GM23338 (cell line): ENCODE measurements around the gene INCA1.

Experiments used
- CREB1 ChIP-seq: fragments of 250-450 bp; sonication (Bioruptor Pico); IDR thresholded peaks from 2 replicates; pipeline ENCODE4 v1.5.0; 2020; ENCODE audit warnings: low read depth, mild to moderate bottlenecking, moderate library complexity
- CTCF ChIP-seq, 2 experiments: fragments of 200-600 bp in 1 of 2; sonication (generic) in 1 of 2; conservative IDR thresholded peaks; 2 replicates each; pipeline versions ENCODE4 v1.5.1 to v1.6.1; 2016 to 2017; ENCODE audit warnings: antibody characterized with exemption in 2 of 2, low read depth in 2 of 2, mild to moderate bottlenecking in 2 of 2, moderate library complexity in 1 of 2
- ETS1 ChIP-seq: IDR thresholded peaks from 2 replicates; pipeline ENCODE4 v1.6.1; 2016; ENCODE audit warnings: antibody characterized with exemption
- EZH2 ChIP-seq: fragments of 200-600 bp; sonication (generic); IDR thresholded peaks from one replicate; pipeline ENCODE4 v1.8.0; 2017; ENCODE audit warnings: antibody characterized with exemption, mild to moderate bottlenecking, low read depth; ENCODE audit not compliant: unreplicated experiment
- EZH2phosphoT487 ChIP-seq: fragments of 200-600 bp; sonication (generic); IDR thresholded peaks from one replicate; pipeline ENCODE4 v1.8.1; 2018; ENCODE audit warnings: antibody characterized with exemption; ENCODE audit not compliant: unreplicated experiment
- JUNB ChIP-seq: IDR thresholded peaks from one replicate; pipeline ENCODE4 v1.6.1; 2016; ENCODE audit warnings: antibody characterized with exemption; ENCODE audit not compliant: unreplicated experiment
- NANOG ChIP-seq: IDR thresholded peaks from 2 replicates; pipeline ENCODE4 v1.6.1; 2016; ENCODE audit warnings: antibody characterized with exemption, borderline replicate concordance
- POLR2AphosphoS5 ChIP-seq: IDR thresholded peaks from 2 replicates; pipeline ENCODE4 v1.6.1; 2016; ENCODE audit warnings: antibody characterized with exemption, low read depth
- REST ChIP-seq: IDR thresholded peaks from one replicate; pipeline ENCODE4 v1.6.1; 2018; ENCODE audit warnings: antibody characterized with exemption; ENCODE audit not compliant: unreplicated experiment
- STAT1 ChIP-seq: IDR thresholded peaks from one replicate; pipeline ENCODE4 v1.6.1; 2016; ENCODE audit warnings: antibody characterized with exemption; ENCODE audit not compliant: unreplicated experiment
- ZNF114 ChIP-seq: fragments of 250-450 bp; sonication (Bioruptor Pico); IDR thresholded peaks from 2 replicates; pipeline ENCODE4 v1.5.0; 2020; ENCODE audit warnings: mild to moderate bottlenecking, moderate library complexity
- ZNF331 ChIP-seq: fragments of 250-450 bp; sonication (Bioruptor Pico); IDR thresholded peaks from 2 replicates; pipeline ENCODE4 v1.5.0; 2020; ENCODE audit warnings: low read depth, mild to moderate bottlenecking, moderate library complexity
- ZNF462 ChIP-seq: fragments of 250-450 bp; sonication (Bioruptor Pico); IDR thresholded peaks from 2 replicates; pipeline ENCODE4 v1.5.0; 2020; ENCODE audit warnings: mild to moderate bottlenecking, moderate library complexity

GRCh38 chr17:4950746-4951204, 46.5 kb downstream of the INCA1 start, which contains the start of gene ENO3:
- no peak for TF ChIP-seq REST
- no peak for TF ChIP-seq CTCF (conservative IDR thresholded peaks at IDR 0.05; ENCODE audit: low read depth in 2 of 2)
- TF ChIP-seq EZH2 = no peak
- peak; percentile 19; the same call in 1 of the 2 replicates for TF ChIP-seq POLR2AphosphoS5
- TF ChIP-seq ZNF331 = no peak
- TF ChIP-seq ETS1 = no peak
- TF ChIP-seq EZH2phosphoT487 = no peak
- TF ChIP-seq ZNF114 (CRISPR knock-in tag) = no peak
- TF ChIP-seq STAT1 = no peak
- TF ChIP-seq JUNB = no peak
- TF ChIP-seq CREB1 (CRISPR knock-in tag) = no peak
- TF ChIP-seq NANOG = no peak
- TF ChIP-seq ZNF462 (CRISPR knock-in tag) = no peak
